B cell (primary cell): ENCODE data around the gene HOXA3. TPM values are rescaled to one million over a fixed set of nuclear protein-coding genes. Genes with fewer than 3 reads are reported as not detected.

Source experiments
- ATAC-seq: fragments of 200-7000 bp; cut with Tn5 transposase; one replicate; pipeline ENCODE4 v1.10.0; 2021; ENCODE audit warnings: low read depth, mild to moderate bottlenecking, moderate number of reproducible peaks, moderate library complexity
- CTCF ChIA-PET: fragments of 350-600 bp; sonication (Branson Sonifier 250); formaldehyde crosslinking; loops from one replicate; lab custom pipeline; 2021; ENCODE audit warnings: antibody characterized with exemption, inconsistent platforms; lab: Charles Lee
- POLR2A ChIA-PET: fragments of 350-600 bp; sonication (Branson Sonifier 250); formaldehyde crosslinking; loops from one replicate; lab custom pipeline; 2021; ENCODE audit warnings: antibody characterized with exemption; lab: Charles Lee
- DNase-seq: peaks from one replicate; pipeline ENCODE4 v3.0.0; 2013
- H2AFZ ChIP-seq: 2 replicates; pipeline ENCODE4 v1.6.1; 2012; ENCODE audit warnings: mild to moderate bottlenecking, low read depth, low read length; ENCODE audit not compliant: insufficient read depth, poor library complexity, severe bottlenecking
- H3K27ac ChIP-seq, 2 donors: 1 replicate in 1 of 2; 2 replicates in 1 of 2; pipeline ENCODE4 v1.5.1; 2012 to 2013; ENCODE audit warnings: low read length in 2 of 2, mild to moderate bottlenecking in 2 of 2, moderate library complexity in 1 of 2
- H3K27me3 ChIP-seq, 4 experiments: fragments of 200-600 bp in 1 of 4; sonication (generic) in 1 of 4; replicated peaks in 1 of 4; 1 replicate in 2 of 4; 2 replicates in 2 of 4; pipeline versions ENCODE4 v1.6.1 to v1.7.0; 2013 to 2016; ENCODE audit warnings: low read length in 3 of 4, mild to moderate bottlenecking in 2 of 4, mixed read lengths in 1 of 4, moderate library complexity in 1 of 4; ENCODE audit not compliant: insufficient read depth in 4 of 4, control insufficient read depth in 3 of 4; ENCODE audit errors: control extremely low read depth in 1 of 4
- H3K36me3 ChIP-seq, 2 experiments: replicated peaks in 1 of 2; 1 replicate in 1 of 2; 2 replicates in 1 of 2; pipeline versions ENCODE4 v1.6.1 to v1.7.1; 2013; ENCODE audit warnings: low read length in 1 of 2; ENCODE audit not compliant: insufficient read depth in 2 of 2, control insufficient read depth in 1 of 2; ENCODE audit errors: control extremely low read depth in 1 of 2, extremely low read depth in 1 of 2
- H3K4me1 ChIP-seq, 2 donors: fragments of 200-600 bp in 1 of 2; sonication (generic) in 1 of 2; 1 replicate in 1 of 2; 2 replicates in 1 of 2; pipeline versions ENCODE4 v1.5.1 to v1.6.1; 2013 to 2017; ENCODE audit warnings: low read length in 2 of 2; ENCODE audit not compliant: control insufficient read depth in 2 of 2, insufficient read depth in 2 of 2
- H3K4me2 ChIP-seq: replicated peaks from 2 replicates; pipeline ENCODE3; 2012; ENCODE audit warnings: mild to moderate bottlenecking, low read depth, low read length; ENCODE audit not compliant: poor library complexity, severe bottlenecking
- H3K4me3 ChIP-seq, 5 experiments: fragments of 200-600 bp in 1 of 5; sonication (generic) in 1 of 5; 1 replicate in 3 of 5; 2 replicates in 2 of 5; pipeline versions ENCODE4 v1.5.1 to v1.7.0; 2011 to 2016; ENCODE audit warnings: low read length in 4 of 5, mild to moderate bottlenecking in 4 of 5, low read depth in 2 of 5, control low read depth in 1 of 5, moderate library complexity in 1 of 5; ENCODE audit not compliant: insufficient read depth in 1 of 5; ENCODE audit errors: control extremely low read depth in 1 of 5, extremely low read depth in 1 of 5
- H3K79me2 ChIP-seq: fragments of 200-600 bp; sonication (generic); one replicate; pipeline ENCODE4 v1.6.0; 2016; ENCODE audit warnings: low read length; ENCODE audit not compliant: control insufficient read depth, insufficient read depth
- H3K9ac ChIP-seq: fragments of 200-600 bp; sonication (generic); 2 replicates; pipeline ENCODE4 v1.6.1; 2017; ENCODE audit warnings: mild to moderate bottlenecking, low read length, moderate library complexity
- H3K9me3 ChIP-seq, 3 donors: one replicate each; pipeline versions ENCODE4 v1.6.1 to v1.7.1; 2013; ENCODE audit warnings: low read length in 2 of 3; ENCODE audit not compliant: control insufficient read depth in 2 of 3, insufficient read depth in 1 of 3; ENCODE audit errors: control extremely low read depth in 1 of 3
- H4K20me1 ChIP-seq: 2 replicates; pipeline ENCODE4 v1.6.0; 2012; ENCODE audit warnings: mild to moderate bottlenecking, low read length; ENCODE audit not compliant: insufficient read depth, control insufficient read depth, poor library complexity, severe bottlenecking
- H3K27ac Mint-ChIP-seq: one replicate; pipeline ENCODE4 v1.8.0; 2021; ENCODE audit warnings: mixed read lengths
- H3K27me3 Mint-ChIP-seq: one replicate; pipeline ENCODE4 v1.8.0; 2021; ENCODE audit warnings: mixed read lengths
- H3K4me1 Mint-ChIP-seq: one replicate; pipeline ENCODE4 v1.8.0; 2021; ENCODE audit warnings: mixed read lengths
- H3K4me3 Mint-ChIP-seq: one replicate; pipeline ENCODE4 v1.8.0; 2021; ENCODE audit warnings: mixed read lengths
- H3K9me3 Mint-ChIP-seq: one replicate; pipeline ENCODE4 v1.8.0; 2022; ENCODE audit warnings: mixed read lengths; ENCODE audit not compliant: insufficient read depth
- CTCF ChIP-seq: fragments of 200-600 bp; IDR thresholded peaks from one replicate; pipeline ENCODE4 v1.8.0; 2022; ENCODE audit warnings: antibody characterized with exemption, mild to moderate bottlenecking
- EZH2 ChIP-seq: IDR thresholded peaks from 2 replicates; pipeline ENCODE4 v1.6.1; 2012; ENCODE audit warnings: borderline replicate concordance, low read depth, mild to moderate bottlenecking, moderate library complexity, low read length; ENCODE audit not compliant: insufficient read depth, poor library complexity, severe bottlenecking
- WGBS: methylation state at CpG from one replicate; pipeline ENCODE4 v1.1.5; 2013; ENCODE audit warnings: missing lambda C conversion rate; ENCODE audit not compliant: insufficient coverage; 5-methylcytosine and 5-hydroxymethylcytosine counted together
- intact Hi-C: fragments of 100-400 bp; cut with micrococcal nuclease; formaldehyde crosslinking; loops from one replicate; pipeline ENCODE4 v1.10.0; 2022
- polyA plus RNA-seq: library from polyadenylated mRNA; depleted of rRNA; stranded (reverse); fragments of >200 nt; gene quantifications from 2 replicates; pipeline ENCODE4 v1.2.3, GENCODE V29; 2012
- total RNA-seq, 2 donors: library from RNA; stranded (reverse); fragments of 120-200 nt in 1 of 2; gene quantifications; 1 replicate in 1 of 2; 2 replicates in 1 of 2; pipeline versions ENCODE4 v1.2.3 to v1.2.4, GENCODE V29; 2013 to 2022

HOXA3 gene
- total and polyA plus RNA-seq, 2 donors (not counting 1 experiment from before 2014, with no cell fraction given) = 0.07 TPM; not detected in 1

DNA sequence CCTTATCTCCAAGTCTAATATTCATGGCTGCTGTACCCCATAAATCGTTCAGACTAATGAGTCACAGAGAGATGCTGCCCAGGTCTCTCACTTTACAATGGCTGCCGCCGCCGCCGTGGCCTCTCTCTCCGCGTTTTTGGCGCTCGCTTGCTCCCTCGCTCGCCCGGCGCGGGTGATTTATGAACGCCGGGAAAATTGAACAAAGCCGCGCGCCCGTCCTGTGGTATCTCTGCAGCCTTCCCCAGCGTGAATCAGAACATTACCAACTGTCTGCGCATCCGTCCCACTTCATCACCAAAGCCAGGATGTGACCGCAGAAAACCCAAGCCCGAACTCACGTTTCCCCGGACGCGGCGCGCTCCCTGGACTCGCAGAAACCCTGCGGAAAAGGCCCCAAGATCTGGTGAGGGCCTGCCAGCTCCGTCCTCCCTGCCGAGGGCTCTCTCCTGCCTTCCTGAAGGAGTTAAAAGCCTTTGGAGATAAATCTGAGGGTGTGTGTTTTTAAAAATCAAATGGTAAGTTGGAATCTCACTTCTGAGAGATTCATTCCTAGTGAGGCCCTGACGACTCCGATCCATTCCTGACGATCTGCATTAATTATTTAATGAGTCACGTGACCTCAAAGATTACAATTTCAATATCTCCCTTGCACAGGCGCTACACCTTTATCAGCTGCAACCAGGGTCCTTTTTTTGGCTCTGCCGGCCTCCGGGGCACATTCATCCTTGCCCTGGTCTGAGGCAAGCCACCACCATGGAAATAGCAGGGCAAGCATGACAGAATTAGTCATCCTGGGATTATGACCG lies 28.1 kb downstream of the HOXA3 start:
- no peak overlapping the region for H3K27ac Mint-ChIP-seq
- ChIA-PET CTCF (interaction anchor here (1.1 kb wide), 1 partner anchor 8 kb away, joined by 4 read pairs; no protein-coding TSS in a partner anchor), POLR2A (no interaction called here)
- no peak for ATAC-seq
- Histone ChIP-seq H3K27ac (no peak overlapping the region), H4K20me1 (no peaks in the 10 kb centered on the region), H3K4me1 (no peaks in the 10 kb centered on the region), H3K4me2 (no peak overlapping the region), H3K9me3 (peaks cover 0 to 6% (median 0%) of the 10 kb centered on the region in 3 donors), H3K4me3 (no peak overlapping the region), H3K36me3 (no peaks in the 10 kb centered on the region), H3K79me2 (no peaks in the 10 kb centered on the region), H2AFZ (no peak overlapping the region), H3K9ac (no peak overlapping the region), H3K27me3 (peaks cover 0 to 4% (median 2%) of the 10 kb centered on the region in 4 experiments)
- peaks cover 40% of the 10 kb centered on the region for H3K27me3 Mint-ChIP-seq
- H3K4me1 Mint-ChIP-seq = no peaks in the 10 kb centered on the region
- DNase-seq = no peak
- TF ChIP-seq EZH2 (no peak), CTCF (no peak)
- no peak overlapping the region for H3K4me3 Mint-ChIP-seq
- peaks cover 2% of the 10 kb centered on the region for H3K9me3 Mint-ChIP-seq
- 95% methylated on average over 41 of the region's 43 CpGs for WGBS
- intact Hi-C loops = no loop called here

- POLR2A ChIA-PET = no interaction called here
- Histone ChIP-seq H3K4me1 (no peaks in the 10 kb centered on the region), H3K9me3 (peaks cover 0 to 3% (median 0%) of the 10 kb centered on the region in 3 donors), H3K4me3 (no peak overlapping the region), H3K4me2 (no peak overlapping the region), H2AFZ (no peak overlapping the region), H3K27me3 (peaks cover 0 to 4% (median 2%) of the 10 kb centered on the region in 4 experiments), H3K36me3 (no peaks in the 10 kb centered on the region), H4K20me1 (no peaks in the 10 kb centered on the region), H3K9ac (no peak overlapping the region), H3K27ac (no peak overlapping the region), H3K79me2 (no peaks in the 10 kb centered on the region)
- ATAC-seq = no peak
- CTCF ChIA-PET = no interaction called here
- no peak overlapping the region for H3K4me3 Mint-ChIP-seq
- H3K4me1 Mint-ChIP-seq = no peaks in the 10 kb centered on the region
- WGBS = 98% methylated on average over 18 of the region's 26 CpGs
- intact Hi-C loops = no loop called here
- peaks cover 35% of the 10 kb centered on the region for H3K27me3 Mint-ChIP-seq
- no peak for DNase-seq
- TF ChIP-seq CTCF (no peak), EZH2 (no peak)
- H3K27ac Mint-ChIP-seq = no peak overlapping the region
- no peaks in the 10 kb centered on the region for H3K9me3 Mint-ChIP-seq
These were observed 28.8 kb downstream of the HOXA3 start for GRCh38 chr7:27123477-27124053.
